D341Med (cell line): ENCODE data around the gene PDE4B.
"Not testable (repeated sequence)": the region's sequence is repeated elsewhere in the genome, so short reads cannot be mapped to it uniquely, and the experiment has no call there.

Experiments used
- DNase-seq: peaks from one replicate; pipeline ENCODE4 v3.0.0; 2012; ENCODE audit warnings: low spot score

PDE4B gene

GRCh38 chr1:66313429-66313828 is 520.7 kb downstream of the PDE4B start:
- DNase-seq: peak; percentile 30

- no peak for DNase-seq
These were observed 523.0 kb downstream of the PDE4B start for GRCh38 chr1:66315671-66316070.

GRCh38 chr1:66316464-66317247 is 524.0 kb downstream of the PDE4B start:
- DNase-seq: no peak

GRCh38 chr1:66317248-66317515 is 524.5 kb downstream of the PDE4B start:
- no peak for DNase-seq

- DNase-seq: no peak
These were observed 527.5 kb downstream of the PDE4B start for GRCh38 chr1:66320231-66320630.

GRCh38 chr1:66322462-66322861 is 529.8 kb downstream of the PDE4B start:
- DNase-seq: not testable (repeated sequence)

GRCh38 chr1:66323958-66324625 is 531.4 kb downstream of the PDE4B start:
- no peak for DNase-seq

- DNase-seq: no peak
These were observed 533.1 kb downstream of the PDE4B start for GRCh38 chr1:66325594-66326380.

- no peak for DNase-seq
These were observed 534.2 kb downstream of the PDE4B start for GRCh38 chr1:66326867-66327266.

GRCh38 chr1:66327588-66327987 is 534.9 kb downstream of the PDE4B start:
- no peak for DNase-seq

- DNase-seq: no peak
These were observed 536.2 kb downstream of the PDE4B start for GRCh38 chr1:66328896-66329295.

GRCh38 chr1:66330722-66331141 is 538.0 kb downstream of the PDE4B start:
- no peak for DNase-seq

GRCh38 chr1:66331658-66332547 is 539.2 kb downstream of the PDE4B start:
- no peak for DNase-seq

GRCh38 chr1:66332548-66332901 is 539.8 kb downstream of the PDE4B start:
- no peak for DNase-seq

- DNase-seq: no peak
These were observed 540.9 kb downstream of the PDE4B start for GRCh38 chr1:66333466-66334199.

GRCh38 chr1:66334318-66334717 is 541.6 kb downstream of the PDE4B start:
- DNase-seq: no peak

GRCh38 chr1:66335125-66335524 is 542.4 kb downstream of the PDE4B start:
- DNase-seq: no peak

- no peak for DNase-seq
These were observed 543.4 kb downstream of the PDE4B start for GRCh38 chr1:66335859-66336640.

- no peak for DNase-seq
These were observed 543.9 kb downstream of the PDE4B start for GRCh38 chr1:66336641-66336990.

GRCh38 chr1:66337249-66337648 is 544.6 kb downstream of the PDE4B start:
- DNase-seq: no peak

GRCh38 chr1:66339944-66340343 is 547.2 kb downstream of the PDE4B start:
- DNase-seq: no peak
